ENCODE measurements around the gene SP8.

SP8 gene

GRCh38 chr7:20794676-20795075, 8.0 kb upstream of the SP8 start:
- DNase-seq (ENCODE audit: low read depth): no peak

- DNase-seq (ENCODE audit: low read depth): no peak
Measured at GRCh38 chr7:20793694-20794394, 7.2 kb upstream of the SP8 start.

- DNase-seq (ENCODE audit: low read depth): no peak
Measured at GRCh38 chr7:20793248-20793647, 6.6 kb upstream of the SP8 start.

GRCh38 chr7:20791538-20792434, 5.1 kb upstream of the SP8 start:
- DNase-seq (ENCODE audit: low read depth): no peak

GRCh38 chr7:20790375-20790774, 3.7 kb upstream of the SP8 start:
- no peak for DNase-seq (ENCODE audit: low read depth)

- DNase-seq (ENCODE audit: low read depth): no peak
Measured at GRCh38 chr7:20788420-20788990, 1.8 kb upstream of the SP8 start.

- DNase-seq (ENCODE audit: low read depth): no peak
Measured at GRCh38 chr7:20787660-20788419, 1.2 kb upstream of the SP8 start.

GRCh38 chr7:20786421-20786778, 286 bp downstream of the SP8 start:
- DNase-seq (ENCODE audit: low read depth): no peak

- no peak for DNase-seq (ENCODE audit: low read depth)
Measured at GRCh38 chr7:20786049-20786412, 655 bp downstream of the SP8 start.

- DNase-seq (ENCODE audit: low read depth): no peak
Measured at GRCh38 chr7:20785157-20786048, 1.3 kb downstream of the SP8 start.

- no peak for DNase-seq (ENCODE audit: low read depth)
Measured at GRCh38 chr7:20784388-20785156, 2.1 kb downstream of the SP8 start.

GRCh38 chr7:20783700-20784387, 2.8 kb downstream of the SP8 start:
- peak; percentile 31 for DNase-seq (ENCODE audit: low read depth)

- DNase-seq (ENCODE audit: low read depth): no peak
Measured at GRCh38 chr7:20783125-20783699, 3.5 kb downstream of the SP8 start.

- DNase-seq (ENCODE audit: low read depth): no peak
Measured at GRCh38 chr7:20779041-20779440, 7.6 kb downstream of the SP8 start.

GRCh38 chr7:20778063-20778721, 8.5 kb downstream of the SP8 start:
- DNase-seq (ENCODE audit: low read depth): no peak

GRCh38 chr7:20777377-20778062, 9.2 kb downstream of the SP8 start:
- no peak for DNase-seq (ENCODE audit: low read depth)

- DNase-seq (ENCODE audit: low read depth): no peak
Measured at GRCh38 chr7:20776942-20777341, 9.7 kb downstream of the SP8 start.

- no peak for DNase-seq (ENCODE audit: low read depth)
Measured at GRCh38 chr7:20776214-20776911, 10.3 kb downstream of the SP8 start.
